Renal cortex interstitium (tissue), 11 donors: ENCODE data around the gene EML3. TPM values are rescaled to one million over a fixed set of nuclear protein-coding genes. Genes with fewer than 3 reads are reported as not detected.
"Not testable (repeated sequence)": the region's sequence is repeated elsewhere in the genome, so short reads cannot be mapped to it uniquely, and the experiment has no call there.

Experiments used
- DNase-seq, 11 donors: peaks; one replicate each; pipeline ENCODE4 v3.0.0-alpha.2; 2013; ENCODE audit warnings: low read depth in 9 of 11, low spot score in 4 of 11; ENCODE audit errors: extremely low read depth in 1 of 11
- polyA plus RNA-seq, 3 donors: library from polyadenylated mRNA; unstranded; fragments of 120-200 nt; gene quantifications; one replicate each; pipeline ENCODE4 v1.2.1, GENCODE V29; 2013; ENCODE audit not compliant: insufficient read length in 3 of 3

EML3 gene
- polyA plus RNA-seq, 3 donors = 30.5 to 38.5 (median 34.3) TPM

DNA sequence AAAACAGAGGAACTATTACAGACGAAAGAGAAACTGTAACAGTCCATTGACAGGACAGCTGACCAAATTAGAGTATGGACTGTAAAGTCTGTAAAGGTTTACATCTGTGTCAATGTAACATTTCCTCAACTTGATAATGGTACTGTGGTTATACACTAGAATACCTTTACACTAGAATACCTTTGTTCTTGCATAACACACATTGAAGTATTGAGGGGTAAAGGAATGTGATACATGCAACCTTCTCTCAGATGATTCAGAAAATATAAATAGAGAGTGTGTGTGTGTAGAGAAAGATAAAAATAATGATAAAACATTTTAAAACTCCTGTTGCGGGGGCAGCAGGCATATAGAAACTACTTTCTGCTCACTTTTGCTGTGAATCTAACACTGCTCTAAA lies 33.3 kb downstream of the EML3 start:
- DNase-seq = no peak

- DNase-seq = no peak
Measured at GRCh38 chr11:62578541-62578940, 34.0 kb downstream of the EML3 start.

- DNase-seq = no peak
Measured at GRCh38 chr11:62577046-62577714, 35.4 kb downstream of the EML3 start.

DNA sequence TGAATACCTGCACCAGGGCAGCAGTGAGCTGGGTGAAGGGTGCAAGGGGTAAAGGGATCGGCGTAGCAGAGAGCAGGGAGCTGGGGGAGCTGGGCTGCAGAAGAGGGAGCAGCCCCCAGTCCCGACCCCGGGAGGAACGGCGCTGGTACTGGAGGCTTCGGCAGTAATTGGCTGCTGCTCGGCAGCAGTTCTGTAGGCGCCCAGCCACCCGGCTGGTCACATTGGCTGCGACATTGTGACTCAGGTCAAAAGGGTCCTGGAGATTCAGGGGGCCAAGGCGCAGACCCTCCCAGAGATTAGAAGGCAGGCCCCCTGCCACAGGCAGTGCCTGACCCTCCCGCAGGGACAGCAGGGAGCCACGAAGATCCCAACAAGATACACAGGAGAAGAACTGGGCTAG lies 36.7 kb downstream of the EML3 start:
- DNase-seq = no peak

- no peak for DNase-seq
Measured at GRCh38 chr11:62575156-62575555, 37.4 kb downstream of the EML3 start.

DNA sequence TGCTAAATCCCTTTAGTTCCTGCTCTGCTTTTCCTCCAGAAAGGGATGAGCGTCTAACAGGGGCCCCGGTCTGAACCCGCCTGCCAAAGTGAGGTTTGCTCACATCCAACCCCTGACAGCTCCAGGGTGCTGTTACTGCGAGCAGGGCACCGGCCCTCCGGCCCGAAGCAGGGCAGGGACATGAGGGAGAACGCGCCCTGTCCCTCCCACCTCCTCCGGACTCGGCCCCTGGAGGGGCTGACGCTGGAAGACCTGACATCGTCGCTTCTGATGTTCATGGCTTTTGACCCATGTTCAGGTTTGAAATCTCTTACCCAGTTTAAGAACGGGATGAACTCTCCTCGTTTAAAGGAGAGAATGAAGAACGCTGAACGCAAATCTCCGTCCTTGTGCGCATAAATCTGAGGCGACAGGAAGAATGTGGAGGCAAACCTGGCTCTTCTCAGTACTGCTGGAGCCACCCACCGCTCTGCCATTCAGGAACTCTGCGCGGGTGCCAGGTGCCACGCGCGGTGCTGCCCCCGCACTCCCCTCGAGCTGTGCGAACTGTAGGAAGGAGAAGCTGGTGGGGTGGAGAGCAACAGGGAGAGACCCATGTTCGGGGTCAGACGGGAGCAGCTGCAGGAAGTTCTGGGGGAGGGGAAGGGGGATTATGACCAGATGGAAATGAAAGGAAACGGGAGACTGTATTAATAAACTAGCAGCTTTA lies 38.1 kb downstream of the EML3 start:
- DNase-seq = peak in 1 of 11 donors; percentile 48

DNA sequence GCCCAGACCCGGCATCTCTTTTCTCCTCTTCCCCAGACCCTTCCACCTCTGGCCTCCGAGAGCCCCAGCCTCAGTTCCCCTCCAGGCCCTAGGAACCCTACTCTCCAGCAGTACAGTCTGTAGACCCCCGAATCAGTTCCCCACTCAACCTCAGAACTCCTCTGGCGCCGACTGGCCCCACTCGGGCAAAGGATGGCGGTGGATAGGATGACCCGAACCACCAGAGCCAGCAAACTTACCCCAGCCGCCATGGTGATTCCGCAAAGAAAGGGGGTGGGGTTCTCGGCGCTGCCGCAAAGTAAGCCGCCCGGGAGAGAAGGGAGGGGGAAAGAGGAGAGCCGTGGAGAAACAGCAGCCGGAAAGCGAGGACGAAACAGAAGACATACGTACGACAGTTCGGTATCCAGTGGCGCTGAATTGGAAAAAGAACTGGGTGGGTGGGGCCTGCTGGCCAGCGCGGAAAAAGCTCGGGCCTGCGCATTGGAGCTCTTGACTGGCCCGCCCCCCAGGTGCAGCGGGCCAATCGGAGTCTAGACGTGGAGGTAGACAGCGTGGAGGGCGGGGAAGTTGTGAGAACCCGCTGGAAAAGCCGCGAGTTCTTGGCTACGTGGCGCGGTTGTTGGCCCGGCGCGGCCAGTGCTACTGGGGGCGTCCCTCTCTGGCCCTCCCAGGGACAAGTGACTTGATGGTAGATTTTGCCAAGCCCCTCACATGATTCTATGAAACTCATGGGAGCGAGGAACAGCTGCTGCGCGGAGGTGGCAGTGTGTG lies 38.8 kb downstream of the EML3 start, which contains the start of gene EEF1G:
TSS of gene EEF1G (minus strand) at position 300 of the 771 bp plus-strand sequence. CDS start at position 251, 49 bp downstream.
- DNase-seq = peak; percentile 95 to 100 (median 99)

DNA sequence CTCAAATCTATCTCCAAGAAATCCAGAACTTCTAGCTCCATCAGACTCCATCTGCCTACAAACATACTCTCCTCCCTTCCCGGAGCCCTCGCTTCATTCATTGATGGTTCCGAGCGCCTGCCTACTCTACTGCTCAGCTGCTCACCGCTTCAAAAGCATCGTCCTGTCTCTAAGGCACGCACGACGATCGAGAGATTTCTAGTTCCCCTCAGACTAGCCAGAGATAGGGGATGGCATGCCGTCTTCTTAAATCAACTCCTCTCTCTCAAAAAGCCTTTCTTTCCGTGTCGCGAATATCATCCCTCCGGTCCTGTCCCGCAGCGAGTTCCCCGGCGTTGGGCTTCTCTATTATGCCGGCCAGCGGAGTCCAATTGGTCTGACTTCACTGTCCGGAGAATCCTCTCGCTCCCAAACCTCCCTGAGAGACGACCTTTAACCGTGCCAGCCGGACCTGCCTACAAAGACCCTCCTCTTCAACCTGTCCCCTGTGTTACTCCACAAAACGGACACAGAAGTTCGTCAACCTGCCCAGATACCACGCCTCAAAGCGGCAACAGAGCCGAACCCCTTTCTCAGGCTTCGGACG lies 39.5 kb downstream of the EML3 start:
- DNase-seq = no peak

GRCh38 chr11:62572431-62572830 lies 40.1 kb downstream of the EML3 start:
- DNase-seq = no peak

GRCh38 chr11:62571493-62571892 lies 41.1 kb downstream of the EML3 start:
- DNase-seq = not testable (repeated sequence)

DNA sequence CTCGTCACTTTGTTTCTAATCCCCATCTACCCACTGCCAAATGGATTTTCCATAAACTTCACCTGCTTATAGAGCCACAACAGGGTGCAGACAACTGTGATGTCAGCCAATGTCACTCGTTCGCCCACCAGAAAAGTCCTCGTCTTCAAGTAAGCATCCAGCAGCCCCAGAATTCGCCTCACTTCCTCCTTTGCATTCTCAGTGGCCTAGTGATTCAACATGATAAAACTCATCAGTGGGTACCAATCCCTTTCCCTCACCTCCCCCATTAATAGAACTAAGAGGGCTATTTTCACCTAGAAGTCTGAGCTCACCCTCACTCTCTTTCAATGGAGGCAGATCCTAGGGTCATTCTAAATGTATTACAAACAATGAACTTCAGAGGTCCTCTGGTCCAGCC lies 41.7 kb downstream of the EML3 start:
- DNase-seq = not testable (repeated sequence)

DNA sequence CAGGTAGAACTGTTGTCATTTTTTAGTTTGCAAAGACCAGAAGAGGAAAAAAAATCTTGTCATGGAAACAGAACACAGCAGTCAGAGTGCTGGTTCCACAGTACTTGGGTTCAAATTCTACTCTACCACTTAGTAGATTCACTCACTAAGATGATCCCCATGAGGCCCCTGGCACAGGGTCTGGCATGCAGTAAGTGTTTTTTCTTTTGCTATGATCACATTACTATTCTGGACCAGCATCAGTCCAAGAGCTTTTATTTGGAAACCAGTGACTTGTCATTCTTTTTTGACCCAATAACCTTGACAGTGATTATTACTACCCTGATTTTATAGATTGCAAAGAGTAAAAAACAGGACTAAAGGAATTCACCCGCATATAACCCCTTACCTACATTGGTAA lies 43.0 kb downstream of the EML3 start:
- DNase-seq = no peak

- DNase-seq = no peak
Measured at GRCh38 chr11:62567018-62567633, 45.4 kb downstream of the EML3 start.

GRCh38 chr11:62566247-62566646 lies 46.3 kb downstream of the EML3 start:
- no peak for DNase-seq

- no peak for DNase-seq
Measured at GRCh38 chr11:62565100-62565802, 47.3 kb downstream of the EML3 start.

DNA sequence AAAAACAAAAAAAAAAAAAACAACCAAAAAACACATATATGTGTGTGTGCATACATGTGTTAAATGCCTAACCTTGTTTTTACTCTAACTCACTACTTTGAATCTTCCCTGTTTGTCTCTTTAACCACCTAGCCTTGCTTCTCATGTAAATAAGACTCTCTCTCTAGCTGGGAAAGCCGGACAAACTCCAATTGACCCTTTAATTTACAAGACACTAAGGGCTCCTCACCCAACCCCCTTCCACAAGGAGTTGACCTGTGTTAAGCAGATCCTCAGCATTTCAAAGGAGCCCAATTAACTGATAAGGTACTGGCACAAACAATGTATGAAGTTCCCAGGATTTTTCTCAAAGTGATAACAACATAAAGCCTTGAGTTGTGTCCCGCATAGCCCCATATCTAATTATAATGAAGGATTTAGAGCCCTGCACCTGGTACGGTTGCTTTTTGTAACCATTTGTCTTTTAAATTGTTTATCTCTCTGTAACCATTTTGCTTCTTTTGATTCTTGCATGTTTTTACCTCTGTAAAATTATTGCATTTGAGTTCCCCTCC lies 50.8 kb downstream of the EML3 start:
- DNase-seq = not testable (repeated sequence)

DNA sequence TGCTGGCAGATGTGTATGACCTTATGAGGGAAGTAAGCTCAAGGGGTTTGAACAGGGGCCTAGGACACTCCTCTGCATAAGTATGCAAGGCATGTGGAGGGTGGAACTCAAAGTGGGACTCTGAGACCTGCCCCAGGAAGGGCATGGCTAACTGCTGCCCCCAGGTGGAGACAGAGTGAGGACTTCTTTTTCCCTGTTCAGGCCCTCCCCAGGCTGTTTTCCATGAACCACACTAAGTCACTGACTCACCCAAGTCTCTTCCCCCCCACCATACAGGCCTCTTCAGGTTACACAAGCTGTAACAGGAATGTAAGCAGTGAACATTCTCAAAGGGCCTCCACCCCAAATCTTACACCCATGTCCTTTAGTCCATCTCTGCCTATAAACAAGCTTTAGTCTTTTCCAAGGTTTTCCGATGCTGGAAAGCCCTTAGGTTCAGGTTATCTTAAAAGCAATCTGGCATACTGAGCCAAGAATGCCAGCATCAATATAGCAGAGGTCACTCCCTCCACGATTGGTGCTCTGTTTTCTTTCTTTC lies 51.9 kb downstream of the EML3 start:
- peak in 2 of 11 donors; percentile 53 to 85 for DNase-seq

DNA sequence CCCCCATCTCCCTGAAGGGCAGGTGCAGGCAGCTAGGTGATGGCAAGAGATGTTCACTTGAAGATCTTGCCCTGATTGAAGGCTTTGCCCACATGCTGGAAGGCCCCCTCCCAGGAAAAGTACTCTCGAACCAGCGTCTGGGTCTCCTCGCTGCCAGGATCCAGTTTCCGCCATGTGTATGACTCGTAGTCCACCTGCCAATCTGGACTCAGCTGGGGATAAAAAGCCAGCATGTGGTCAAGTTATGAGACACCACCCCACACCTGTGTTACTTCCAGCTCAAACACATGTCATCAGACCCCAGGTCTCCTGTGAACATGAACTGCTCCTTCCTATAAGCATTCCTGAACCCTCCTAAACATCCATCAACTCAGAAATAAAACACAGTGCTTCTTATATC lies 52.9 kb downstream of the EML3 start:
- DNase-seq = not testable (repeated sequence)
